Heart right ventricle (tissue), 16 donors: ENCODE results near the gene ACSF3. TPM values are rescaled to one million over a fixed set of nuclear protein-coding genes. Genes with fewer than 3 reads are reported as not detected.
A peak's percentile ranks its signal among the peaks of the same experiment; 100 is the strongest.
"Not testable (repeated sequence)": the region's sequence is repeated elsewhere in the genome, so short reads cannot be mapped to it uniquely, and the experiment has no call there.

Experiments
- ATAC-seq, 8 donors: fragments of 200-7000 bp; cut with Tn5 transposase; one replicate each; pipeline ENCODE4 v1.9.1; 2020; ENCODE audit warnings: mild to moderate bottlenecking in 8 of 8, moderate library complexity in 8 of 8, moderate number of reproducible peaks in 1 of 8
- DNase-seq, 2 donors: peaks; one replicate each; pipeline ENCODE4 v3.0.0-alpha.2; 2020
- H3K27ac ChIP-seq, 10 donors: fragments of 200-600 bp; sonication (generic) in 2 of 10; one replicate each; pipeline versions ENCODE4 v1.5.0 to v1.8.0; 2020 to 2022; ENCODE audit warnings: mild to moderate bottlenecking in 3 of 10
- H3K27me3 ChIP-seq, 7 donors: fragments of 200-600 bp; one replicate each; pipeline ENCODE4 v1.8.0; 2021 to 2022; ENCODE audit warnings: mild to moderate bottlenecking in 2 of 7
- H3K36me3 ChIP-seq, 9 donors: fragments of 200-600 bp; sonication (generic) in 1 of 9; one replicate each; pipeline versions ENCODE4 v1.5.0 to v1.8.0; 2020 to 2022; ENCODE audit warnings: mild to moderate bottlenecking in 2 of 9
- H3K4me1 ChIP-seq, 9 donors: fragments of 200-600 bp; sonication (generic) in 1 of 9; one replicate each; pipeline versions ENCODE4 v1.5.0 to v1.8.0; 2020 to 2022; ENCODE audit warnings: mild to moderate bottlenecking in 4 of 9
- H3K4me3 ChIP-seq, 10 donors: fragments of 200-600 bp; sonication (generic) in 2 of 10; one replicate each; pipeline versions ENCODE4 v1.5.0 to v1.8.0; 2020 to 2022; ENCODE audit warnings: mild to moderate bottlenecking in 7 of 10, moderate library complexity in 2 of 10
- H3K9me3 ChIP-seq, 11 donors: fragments of 200-600 bp in 10 of 11; sonication (generic) in 2 of 11; one replicate each; pipeline versions ENCODE4 v1.5.0 to v1.8.0; 2013 to 2022; ENCODE audit warnings: mild to moderate bottlenecking in 2 of 11, control low read depth in 1 of 11, moderate library complexity in 1 of 11
- WGBS, 2 donors: extraction: QIAGEN DNeasy Blood & Tissue Kit; methylation state at CpG; one replicate each; pipeline ENCODE4 v1.1.7; 2013; ENCODE audit warnings: inconsistent platforms in 1 of 2; 5-methylcytosine and 5-hydroxymethylcytosine counted together
- intact Hi-C, 10 donors: fragments of 100-400 bp; cut with DNase I; formaldehyde crosslinking; loops; one replicate each; pipeline versions ENCODE4 v1.11.1 to v1.14.2; 2022
- polyA plus RNA-seq, 2 donors: library from polyadenylated mRNA; stranded (reverse); fragments of 200-250 nt; gene quantifications; one replicate each; pipeline ENCODE4 v1.2.3, GENCODE V29; 2013
- total RNA-seq, 10 donors: library from RNA; stranded (reverse); fragmentation: NEBNext Ultra II Directional in 3 of 10; extraction: Animal tissue kit (Norgen Biotek cat#: 25700) in 3 of 10; gene quantifications; one replicate each; pipeline versions ENCODE4 v1.2.1 to v1.2.4, GENCODE V29; 2021 to 2023
- TF ChIP-seq, protein P1 (sequence below), 9 donors: fragments of 200-600 bp; sonication (generic) in 2 of 9; IDR thresholded peaks; one replicate each; pipeline versions ENCODE4 v1.5.0 to v1.8.0; 2021 to 2022; ENCODE audit warnings: antibody characterized with exemption in 9 of 9, mild to moderate bottlenecking in 5 of 9, moderate library complexity in 1 of 9
- donor health status: Arrhythmogenic right ventricular cardiomyopathy.
- donor health status: ischemic (EF 13 %, LVEDD 7.1; RV severe dilation, severe dysfunction).
- donor health status: healthy with polysubstance abuse.
- donor health status: DM: no; HTN: yes; CAD: no.
- donor health status: DM: no; HTN: no; CAD: no.
- donor health status: ischemic (EF 25% LVEDD 6.9; RV normal size, moderate dysfunction).
- donor health status: ischemic (EF 25% LVEDD 5.7; RV mildly dilated, moderate dysfunction).
- donor health status: healthy.
- donor health status: DM: yes; HTN: yes; CAD: no.
- donor health status: Ischemic cardiomyopathy.
- donor health status: ischemic (EF 35%, LVEDD 5.7; RV mildly dilated, moderate dysfunction).
- donor health status: nonischemic (EF 11% LVEDD 7.7; RV severe dilation, severe dysfunction).
- donor health status: DM: yes; HTN: yes; CAD: no.
- donor health status: PGD.
- donor health status: ischemic (EF 29% LVEDD 5.4; RV normal size, mild dysfunction).
- donor health status: nonischemic (EF 23%, LVEDD 6.1; RV moderate dilation, normal function).

Gene ACSF3
- total and polyA plus RNA-seq, 12 donors, result 11.0 to 36.9 (median 17.8) TPM

GRCh38 chr16:89187032-89187769 is 93.5 kb downstream of the ACSF3 start:
- ATAC-seq, result no peak
- Histone ChIP-seq H3K4me1 (peaks cover 0 to 11% (median 7%) of the 10 kb centered on the region in 9 donors), H3K27ac (no peak overlapping the region), H3K4me3 (no peak overlapping the region), H3K36me3 (no peaks in the 10 kb centered on the region), H3K27me3 (peaks cover 0 to 22% (median 9%) of the 10 kb centered on the region in 7 donors), H3K9me3 (no peaks in the 10 kb centered on the region)
- intact Hi-C loops, result no loop called here
- TF ChIP-seq, protein P1, sequence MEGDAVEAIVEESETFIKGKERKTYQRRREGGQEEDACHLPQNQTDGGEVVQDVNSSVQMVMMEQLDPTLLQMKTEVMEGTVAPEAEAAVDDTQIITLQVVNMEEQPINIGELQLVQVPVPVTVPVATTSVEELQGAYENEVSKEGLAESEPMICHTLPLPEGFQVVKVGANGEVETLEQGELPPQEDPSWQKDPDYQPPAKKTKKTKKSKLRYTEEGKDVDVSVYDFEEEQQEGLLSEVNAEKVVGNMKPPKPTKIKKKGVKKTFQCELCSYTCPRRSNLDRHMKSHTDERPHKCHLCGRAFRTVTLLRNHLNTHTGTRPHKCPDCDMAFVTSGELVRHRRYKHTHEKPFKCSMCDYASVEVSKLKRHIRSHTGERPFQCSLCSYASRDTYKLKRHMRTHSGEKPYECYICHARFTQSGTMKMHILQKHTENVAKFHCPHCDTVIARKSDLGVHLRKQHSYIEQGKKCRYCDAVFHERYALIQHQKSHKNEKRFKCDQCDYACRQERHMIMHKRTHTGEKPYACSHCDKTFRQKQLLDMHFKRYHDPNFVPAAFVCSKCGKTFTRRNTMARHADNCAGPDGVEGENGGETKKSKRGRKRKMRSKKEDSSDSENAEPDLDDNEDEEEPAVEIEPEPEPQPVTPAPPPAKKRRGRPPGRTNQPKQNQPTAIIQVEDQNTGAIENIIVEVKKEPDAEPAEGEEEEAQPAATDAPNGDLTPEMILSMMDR (IDR thresholded peaks at IDR 0.05), result no peak
- DNase-seq, result peak in 1 of 2 donors; percentile 10
- WGBS, 2 donors, result 65 to 68% methylated on average over 19 of the region's 19 CpGs

GRCh38 chr16:89187770-89188392 is 94.2 kb downstream of the ACSF3 start:
- WGBS, 2 donors, result 72% methylated on average over 19 of the region's 19 CpGs
- TF ChIP-seq, protein P1 (IDR thresholded peaks at IDR 0.05), result no peak
- H3K27me3 ChIP-seq, result peaks cover 0 to 20% (median 7%) of the 10 kb centered on the region in 7 donors
- no peak overlapping the region for H3K27ac ChIP-seq
- no peaks in the 10 kb centered on the region for H3K36me3 ChIP-seq
- no peaks in the 10 kb centered on the region for H3K9me3 ChIP-seq
- intact Hi-C loops, result no loop called here
- H3K4me3 ChIP-seq, result no peak overlapping the region
- H3K4me1 ChIP-seq, result peaks cover 0 to 12% (median 8%) of the 10 kb centered on the region in 9 donors
- DNase-seq, result no peak
- no peak for ATAC-seq

DNA sequence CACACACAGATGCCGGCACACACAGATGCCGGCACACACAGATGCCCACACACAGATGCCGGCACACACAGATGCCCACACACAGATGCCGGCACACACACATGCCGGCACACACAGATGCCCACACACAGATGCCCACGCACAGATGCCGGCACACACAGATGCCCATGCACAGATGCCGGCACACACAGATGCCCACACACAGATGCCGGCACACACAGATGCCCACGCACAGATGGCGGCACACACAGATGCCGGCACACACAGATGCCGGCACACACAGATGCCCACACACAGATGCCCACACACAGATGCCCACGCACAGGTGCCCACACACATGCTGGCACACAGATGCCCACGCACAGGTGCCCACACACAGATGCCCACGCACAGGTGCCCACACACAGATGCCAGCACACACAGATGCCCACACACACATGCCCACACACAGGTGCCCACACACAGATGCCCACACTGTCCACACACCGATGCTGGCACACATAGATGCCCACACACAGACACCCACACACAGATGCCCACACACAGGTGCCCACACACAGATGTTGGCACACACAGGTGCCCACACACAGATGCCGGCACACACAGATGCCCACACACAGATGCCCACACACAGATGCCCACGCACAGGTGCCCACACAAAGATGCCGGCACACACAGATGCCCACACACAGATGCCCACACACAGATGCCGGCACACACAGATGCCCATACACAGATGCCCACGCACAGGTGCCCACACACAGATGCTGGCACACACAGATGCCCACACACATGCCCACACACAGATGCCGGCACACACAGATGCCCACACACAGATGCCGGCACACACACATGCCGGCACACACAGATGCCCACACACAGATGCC is 95.1 kb downstream of the ACSF3 start:
- Histone ChIP-seq H3K4me1 (peaks cover 0 to 12% (median 8%) of the 10 kb centered on the region in 9 donors), H3K27me3 (peaks cover 0 to 21% (median 0%) of the 10 kb centered on the region in 7 donors)
- H3K4me3 ChIP-seq, ATAC-seq, H3K36me3 ChIP-seq, DNase-seq, H3K9me3 ChIP-seq, intact Hi-C loops, H3K27ac ChIP-seq: not testable (repeated sequence)
- WGBS, 2 donors, result 96 to 97% methylated on average over 25 of the region's 25 CpGs

- Histone ChIP-seq H3K36me3 (no peaks in the 10 kb centered on the region), H3K4me3 (no peak overlapping the region), H3K27ac (no peak overlapping the region), H3K27me3 (peaks cover 0 to 24% (median 0%) of the 10 kb centered on the region in 7 donors), H3K4me1 (peaks cover 0 to 12% (median 8%) of the 10 kb centered on the region in 9 donors), H3K9me3 (no peaks in the 10 kb centered on the region)
- TF ChIP-seq, protein P1 (IDR thresholded peaks at IDR 0.05), result no peak
- intact Hi-C loops, result no loop called here
- WGBS, 2 donors, result 68% methylated on average over 14 of the region's 14 CpGs
- no peak for ATAC-seq
- no peak for DNase-seq
Measured at GRCh38 chr16:89189358-89190025, 95.8 kb downstream of the ACSF3 start.
